GM18909 (cell line): ENCODE measurements around the gene DVL1.

Experiments used
- ATAC-seq: cut with Tn5 transposase; IDR thresholded peaks from one replicate; pipeline ENCODE4 v1.9.1; 2021; ENCODE audit warnings: mild to moderate bottlenecking; ENCODE audit not compliant: unreplicated experiment, poor library complexity

The DVL1 gene

DNA sequence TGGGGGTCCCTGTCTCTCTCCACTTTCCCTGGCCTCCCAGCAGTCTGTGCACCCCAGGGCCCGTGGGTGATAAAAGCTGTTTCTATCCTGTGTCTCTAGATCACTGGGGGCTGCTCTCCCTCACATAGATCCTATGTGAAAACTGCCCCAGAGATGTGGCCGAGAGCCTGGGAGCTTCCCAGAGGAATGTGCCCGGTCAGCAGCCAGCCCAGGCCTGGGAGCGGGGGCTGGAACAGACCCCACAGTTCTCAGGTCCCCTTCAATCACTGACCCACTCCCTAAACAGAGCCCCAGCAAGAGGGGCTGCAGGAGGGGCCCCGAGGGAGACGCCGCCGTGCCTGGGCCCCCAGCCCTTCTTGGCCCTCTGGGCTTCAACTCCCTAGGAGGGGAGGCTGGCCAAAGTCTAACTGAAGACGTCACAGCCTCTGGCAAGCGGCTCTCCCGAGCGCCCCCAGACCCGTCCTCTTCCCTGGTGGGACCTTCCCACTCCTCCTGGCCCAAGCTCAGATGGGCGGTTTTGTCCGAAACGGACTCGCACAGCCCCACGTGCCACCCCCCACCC, 8.7 kb upstream of the DVL1 start:
- no peak for ATAC-seq

DNA sequence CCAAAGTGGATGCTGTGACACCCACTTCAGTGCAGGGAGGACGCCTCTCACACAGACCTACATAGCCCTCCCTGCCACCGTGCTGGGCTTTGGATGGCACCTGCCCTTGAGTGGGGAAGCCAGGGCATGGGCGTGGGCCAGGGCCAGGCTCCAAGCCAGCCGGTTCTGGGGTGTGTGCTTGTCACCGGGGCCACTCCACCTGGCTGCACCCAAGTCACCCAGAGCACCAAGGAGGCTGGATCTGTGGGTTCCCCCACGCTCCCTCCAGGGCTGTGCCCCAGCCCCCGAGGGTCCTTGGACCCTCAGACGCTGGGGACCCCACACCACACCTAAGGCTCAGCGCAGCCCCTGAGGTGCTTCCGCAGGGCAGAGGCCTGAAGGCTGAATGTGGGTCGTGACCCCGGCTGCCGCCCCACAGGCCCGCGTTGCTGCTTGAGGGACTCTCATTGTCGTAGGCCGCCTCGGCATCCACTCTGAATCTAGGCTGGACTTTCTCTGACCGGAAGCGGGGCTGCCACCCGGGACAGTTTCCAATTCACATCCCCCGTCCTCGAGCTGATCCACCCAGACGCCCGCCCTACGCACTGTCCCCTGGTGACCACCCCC, 7.7 kb upstream of the DVL1 start:
- no peak for ATAC-seq

DNA sequence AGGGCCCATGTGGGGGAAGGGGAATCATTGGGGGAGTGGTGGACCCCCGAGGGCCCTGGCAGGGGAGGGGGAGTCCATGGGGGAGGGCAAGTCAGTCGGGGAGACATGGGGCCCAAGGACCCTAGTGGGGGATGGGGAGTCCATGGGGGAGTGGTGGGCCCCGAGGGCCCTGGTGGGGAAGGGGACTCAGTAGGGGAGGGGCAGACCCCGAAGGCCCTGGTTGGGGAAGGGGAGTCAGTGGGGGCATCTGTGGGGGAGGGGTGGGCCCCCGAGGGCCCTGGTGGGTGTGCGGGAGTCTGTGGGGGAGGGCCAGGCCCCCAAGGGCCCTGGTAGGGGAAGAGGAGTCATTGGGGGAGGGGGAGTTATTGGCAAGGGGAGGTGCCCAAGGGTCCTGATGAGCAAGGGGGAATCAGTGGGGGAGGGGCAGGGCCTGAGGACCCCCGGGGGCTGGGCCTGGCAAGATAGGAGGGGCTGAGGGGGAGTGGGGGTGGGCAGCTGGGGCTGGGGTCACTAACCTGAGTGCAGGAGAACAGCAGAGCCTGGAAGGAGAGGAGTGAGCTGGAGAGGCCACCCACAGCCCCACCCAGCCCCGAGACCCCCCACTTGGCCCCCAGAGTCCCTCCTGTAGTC, 7.1 kb upstream of the DVL1 start:
- no peak for ATAC-seq

DNA sequence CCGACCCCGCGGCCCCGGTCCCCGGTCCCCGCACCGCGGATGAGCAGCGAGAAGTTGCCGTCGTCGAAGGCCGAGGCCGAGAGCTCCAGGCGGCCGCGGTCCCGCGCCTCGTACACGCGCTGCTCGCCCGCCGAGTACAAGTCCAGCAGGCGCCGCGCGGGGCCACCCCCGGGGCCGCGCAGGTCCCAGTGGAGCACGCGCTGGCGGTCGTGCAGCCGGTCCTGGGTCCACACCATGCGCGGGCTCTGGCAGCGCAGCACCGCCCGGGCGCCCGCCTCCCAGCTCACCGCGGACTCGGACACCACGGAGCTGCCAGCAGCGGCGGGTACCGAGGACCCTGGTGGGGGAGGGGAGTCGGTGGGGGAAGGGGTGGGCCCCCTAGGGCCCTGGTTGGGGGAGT, 6.2 kb upstream of the DVL1 start:
- no peak for ATAC-seq

DNA sequence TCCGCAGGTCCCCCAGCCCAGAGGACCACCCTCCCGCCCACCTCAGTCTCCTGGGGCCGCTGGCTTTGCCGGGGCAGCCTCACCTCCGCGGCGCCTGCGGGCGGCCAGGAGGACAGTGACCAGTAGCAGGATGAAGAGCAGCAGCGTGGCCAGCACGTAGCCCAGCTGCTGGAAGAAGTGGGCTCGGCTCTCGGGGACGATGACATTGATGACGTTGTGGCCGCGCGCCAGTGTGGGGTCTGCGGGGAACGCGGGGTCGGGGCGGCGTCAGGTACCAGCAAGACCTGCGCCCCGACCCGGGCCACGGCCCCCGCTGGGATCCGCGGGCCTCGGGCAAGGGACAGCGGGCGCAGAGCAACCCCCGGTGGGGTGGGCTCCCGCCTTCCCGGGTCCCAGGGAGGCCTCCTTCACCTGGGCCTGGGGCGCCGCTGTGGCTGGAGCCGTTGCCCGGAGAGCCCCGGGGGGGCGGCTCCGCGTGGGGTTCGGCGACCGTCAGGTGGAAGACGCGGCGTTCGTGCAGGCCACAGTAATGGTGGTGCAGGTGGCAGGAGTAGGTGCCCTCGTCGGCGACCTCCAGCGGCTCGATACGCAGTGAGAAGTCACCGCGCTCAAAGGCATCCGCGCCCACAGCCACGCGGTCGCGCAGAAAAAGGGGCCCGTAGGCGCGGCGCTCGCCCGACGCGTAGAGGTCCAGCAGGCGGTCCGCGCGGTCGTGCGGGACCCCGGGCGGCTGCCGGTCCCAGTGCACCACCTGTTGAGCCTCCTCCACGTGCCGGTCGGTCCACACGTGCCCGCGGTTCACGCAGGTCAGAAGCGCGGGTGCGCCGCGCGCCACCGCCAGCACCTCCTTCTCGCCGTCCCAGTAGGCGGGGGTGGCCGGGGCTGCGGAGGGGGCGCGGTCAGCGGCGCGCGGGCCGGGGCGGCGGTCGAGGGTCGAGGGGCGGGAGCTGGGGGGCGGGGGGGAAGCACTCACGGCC, 5.3 kb upstream of the DVL1 start:
- ATAC-seq: no peak

DNA sequence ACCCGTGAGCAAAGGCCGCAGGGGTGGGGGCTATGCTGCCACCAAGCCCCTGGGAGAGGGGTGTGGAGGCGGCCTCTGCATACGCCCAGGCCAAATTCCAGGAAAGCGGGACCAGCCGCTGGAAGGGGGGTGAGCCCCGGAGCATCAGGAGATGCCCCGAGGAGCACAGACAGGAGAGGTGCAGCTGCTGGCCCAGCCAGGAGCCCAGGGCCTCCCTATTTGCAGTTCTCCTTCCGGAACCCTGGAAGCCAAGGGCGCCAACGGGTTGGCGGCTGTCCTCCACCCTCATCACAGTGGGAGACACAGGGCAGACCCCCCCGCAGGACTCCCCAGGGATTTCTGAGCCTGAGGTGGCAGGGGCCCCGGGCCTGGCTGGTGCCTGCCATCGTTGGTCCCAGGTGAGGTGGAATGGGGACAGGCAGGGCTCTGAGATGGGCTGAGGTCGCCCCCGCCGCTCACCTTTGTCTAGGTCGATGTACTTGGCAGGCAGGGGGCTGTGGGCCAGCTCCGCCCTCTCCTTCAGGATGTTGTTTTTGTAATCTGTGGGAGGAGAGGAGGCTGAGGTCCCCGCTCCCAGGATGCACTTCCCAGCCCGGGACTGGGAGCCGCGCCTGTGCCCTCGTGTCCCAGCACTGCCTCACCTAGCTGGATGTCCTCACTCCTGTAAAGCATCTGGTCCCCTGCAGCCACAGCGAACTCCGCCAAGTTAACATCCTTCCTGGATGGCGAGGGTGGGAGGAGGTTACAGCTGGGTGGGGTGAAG, 4.4 kb upstream of the DVL1 start:
- ATAC-seq: no peak

DNA sequence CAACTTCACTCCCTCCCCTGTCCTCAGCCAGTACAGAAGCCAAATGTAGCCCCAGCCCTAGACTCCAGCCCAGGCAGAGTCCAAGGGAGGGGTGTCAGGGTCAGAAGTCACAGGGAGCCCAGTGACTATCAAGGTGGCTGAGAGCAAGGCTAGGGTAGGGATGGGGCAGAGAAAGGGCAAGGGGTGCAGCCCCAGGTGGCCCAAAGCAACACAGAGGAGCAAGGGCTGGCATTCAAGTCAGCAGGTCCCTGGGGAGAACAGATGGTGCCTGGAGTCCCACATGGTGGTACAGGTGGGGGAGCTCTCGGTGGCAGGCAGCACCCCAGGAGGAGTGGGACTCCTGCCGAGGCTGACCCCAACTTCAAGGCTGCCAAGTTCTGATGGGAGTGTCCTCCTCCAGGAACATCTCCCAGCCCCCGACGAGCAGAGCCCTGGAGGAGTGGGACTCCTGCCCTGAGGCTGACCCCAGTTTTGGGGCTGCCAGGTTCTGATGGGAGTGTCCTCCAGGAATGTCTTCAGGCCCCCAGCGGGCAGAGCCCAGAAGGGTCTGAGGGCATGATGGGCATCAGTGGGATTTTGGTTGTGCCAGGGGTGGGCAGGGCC, 3.7 kb upstream of the DVL1 start:
- ATAC-seq: no peak

DNA sequence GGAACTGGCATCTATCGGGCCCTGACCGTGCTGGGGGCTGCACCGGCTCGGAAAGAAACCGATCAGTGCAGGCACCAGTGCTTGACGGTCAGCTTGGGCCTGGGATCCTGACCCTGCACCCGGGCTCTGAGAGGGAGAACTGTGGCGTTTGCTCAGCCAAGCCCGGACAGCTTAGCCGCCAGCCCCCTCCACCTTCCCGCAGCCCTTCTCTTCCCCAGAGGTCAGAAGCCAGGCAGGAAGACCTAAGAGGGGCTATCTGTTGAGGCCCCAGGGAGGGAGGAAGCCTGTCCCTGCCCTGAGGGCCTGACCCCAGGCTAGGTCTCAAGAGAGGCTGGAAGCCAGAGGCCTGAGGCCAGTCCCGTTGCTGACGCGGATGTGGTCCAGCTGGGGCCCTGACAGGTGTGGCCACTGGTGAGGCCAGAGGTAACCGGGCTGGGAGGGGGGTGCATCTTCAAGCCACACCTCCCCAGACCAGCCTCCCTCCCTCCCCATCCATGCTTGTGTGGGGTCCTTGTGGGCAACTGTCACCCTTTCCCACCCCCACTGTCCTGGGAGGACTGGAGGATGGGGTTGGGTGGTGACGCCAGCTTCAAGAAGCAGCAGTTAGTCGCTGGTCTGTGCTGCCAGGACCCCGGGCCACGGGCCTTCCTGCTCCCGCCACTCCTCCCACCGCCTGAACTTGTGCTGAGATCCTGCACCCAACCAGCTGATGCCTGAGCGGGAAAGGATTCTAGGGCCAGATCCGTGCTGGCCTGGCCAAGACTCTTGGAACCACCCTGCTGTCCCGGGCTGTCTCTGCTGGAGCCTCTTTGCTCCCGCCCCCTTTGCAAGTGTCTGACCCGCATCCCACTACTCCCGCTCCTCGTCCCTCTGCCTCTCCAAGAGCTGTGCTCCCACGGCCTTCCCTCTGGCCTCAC, 2.6 kb upstream of the DVL1 start:
- no peak for ATAC-seq

DNA sequence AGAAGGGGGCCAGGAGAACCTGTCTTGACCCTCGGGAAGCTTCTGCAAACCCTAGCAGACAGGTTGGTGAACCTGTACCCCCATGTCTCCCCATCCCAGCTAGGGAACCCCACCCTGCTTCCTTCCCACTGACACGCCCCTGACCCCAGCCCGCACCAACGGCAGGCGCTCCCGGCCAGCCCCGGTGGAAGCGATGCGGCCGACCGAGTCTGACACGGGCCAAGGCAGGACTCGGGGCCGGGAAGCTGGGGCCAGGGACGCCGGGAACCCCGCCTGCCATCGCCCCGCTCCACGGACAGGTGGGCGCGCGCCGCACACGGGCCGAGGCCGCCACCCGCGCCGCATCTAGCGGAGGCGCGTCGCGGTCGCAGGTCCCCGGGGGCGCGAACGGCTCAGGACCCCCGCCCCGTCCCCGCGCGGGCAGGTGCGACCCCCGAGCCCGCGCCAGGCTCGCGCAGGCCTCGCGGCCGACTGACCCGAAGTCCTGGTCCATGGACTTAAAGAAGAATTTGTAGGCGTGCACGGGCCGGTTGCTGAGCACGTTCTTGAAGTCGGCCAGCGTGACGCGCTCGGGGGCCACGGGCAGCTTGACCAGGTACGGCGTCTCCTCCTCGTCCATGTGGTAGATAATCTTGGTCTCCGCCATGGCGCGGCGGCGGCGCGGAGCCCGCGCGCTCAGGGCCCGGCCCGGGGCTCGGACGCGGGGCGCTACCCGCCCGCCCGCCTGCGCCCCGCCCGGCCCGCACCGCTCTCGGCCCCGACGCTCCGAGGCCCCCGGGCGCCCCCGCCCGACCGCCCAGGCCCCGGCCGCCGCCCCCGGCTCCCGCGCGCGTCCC, 580 bp downstream of the DVL1 start:
- peak; percentile 30 for ATAC-seq

DNA sequence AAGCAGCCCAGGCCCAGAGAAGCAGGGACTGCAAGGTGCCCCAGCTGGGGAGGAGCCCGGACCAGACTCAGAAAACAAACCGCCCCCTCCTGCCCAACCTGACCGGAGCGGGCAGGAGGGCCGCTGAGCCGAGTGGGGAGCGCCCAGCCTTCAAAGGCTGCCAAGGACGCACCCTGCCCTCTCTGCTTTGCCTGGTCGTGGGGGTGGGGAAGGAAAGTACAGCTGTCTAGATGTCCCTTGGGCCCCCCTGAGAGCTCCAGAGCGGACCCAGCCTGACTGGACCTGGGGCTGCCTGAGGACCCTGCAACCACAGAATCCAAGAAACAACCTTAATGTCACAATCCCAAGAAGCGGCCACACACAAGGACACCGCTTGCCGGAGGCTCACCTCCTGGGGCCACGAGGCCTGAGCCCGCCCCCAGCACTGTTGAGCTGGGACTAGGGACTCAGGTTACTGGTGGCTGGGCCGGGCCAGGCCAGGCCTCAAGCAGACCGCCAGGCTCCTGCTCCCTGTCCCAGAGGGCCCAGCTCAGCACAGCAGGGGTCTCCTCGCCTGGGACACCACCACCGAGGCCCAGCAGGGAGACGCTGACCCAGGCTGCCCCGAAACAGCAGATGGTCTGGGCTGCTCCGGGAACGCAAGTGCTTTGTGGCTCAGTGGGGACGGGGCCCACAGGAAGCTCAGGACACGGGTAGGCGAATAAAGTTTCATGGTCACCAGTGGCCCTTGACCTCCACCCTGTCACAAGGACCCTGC, 1.4 kb downstream of the DVL1 start:
- no peak for ATAC-seq

DNA sequence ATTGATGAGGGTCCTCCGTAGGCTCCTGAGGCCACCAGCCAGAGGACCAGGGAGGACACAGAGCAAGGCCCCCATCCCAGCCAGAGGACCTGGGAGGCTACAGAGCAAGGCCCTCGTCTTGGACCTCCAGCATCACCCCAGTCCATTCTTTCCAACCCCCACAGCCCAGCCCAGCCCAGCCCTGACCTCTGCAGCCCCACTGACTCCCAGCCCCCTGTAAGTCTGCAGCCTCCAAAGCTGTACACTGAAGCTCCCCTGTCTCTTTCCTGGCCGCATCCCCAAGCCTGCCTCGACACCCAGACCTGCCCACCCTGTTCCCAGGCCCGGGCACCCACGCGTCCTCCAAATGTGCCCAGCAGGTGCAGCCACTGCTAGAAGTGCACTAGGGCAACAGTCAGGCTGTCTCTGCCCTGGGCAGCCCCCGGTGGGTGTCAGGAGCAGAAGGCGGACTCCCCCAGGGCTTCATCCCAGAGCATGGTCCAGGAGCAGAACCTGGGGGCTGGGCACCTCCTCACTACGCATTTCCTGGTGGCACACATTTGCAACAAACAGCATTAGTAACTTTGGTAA, 2.1 kb downstream of the DVL1 start:
- ATAC-seq: no peak

DNA sequence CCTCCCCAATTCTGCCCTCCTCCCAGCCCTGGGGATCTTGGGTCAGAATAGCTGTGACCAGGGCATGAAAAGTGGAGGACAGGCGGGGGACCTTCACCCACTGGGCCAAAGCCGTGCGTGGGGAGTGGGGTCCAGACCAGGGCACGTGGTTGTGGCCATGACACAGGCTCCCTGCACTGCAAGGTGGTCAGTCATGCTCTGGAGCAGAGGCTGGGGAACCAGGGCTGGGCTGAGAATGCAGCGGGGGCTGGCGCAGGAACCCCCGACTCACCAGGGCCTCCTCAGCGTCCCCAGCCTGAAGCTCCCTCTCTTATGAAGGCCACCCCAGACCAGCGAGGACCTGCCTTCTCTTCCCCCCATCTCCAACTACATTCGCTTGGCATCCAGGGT, 2.7 kb downstream of the DVL1 start:
- no peak for ATAC-seq

DNA sequence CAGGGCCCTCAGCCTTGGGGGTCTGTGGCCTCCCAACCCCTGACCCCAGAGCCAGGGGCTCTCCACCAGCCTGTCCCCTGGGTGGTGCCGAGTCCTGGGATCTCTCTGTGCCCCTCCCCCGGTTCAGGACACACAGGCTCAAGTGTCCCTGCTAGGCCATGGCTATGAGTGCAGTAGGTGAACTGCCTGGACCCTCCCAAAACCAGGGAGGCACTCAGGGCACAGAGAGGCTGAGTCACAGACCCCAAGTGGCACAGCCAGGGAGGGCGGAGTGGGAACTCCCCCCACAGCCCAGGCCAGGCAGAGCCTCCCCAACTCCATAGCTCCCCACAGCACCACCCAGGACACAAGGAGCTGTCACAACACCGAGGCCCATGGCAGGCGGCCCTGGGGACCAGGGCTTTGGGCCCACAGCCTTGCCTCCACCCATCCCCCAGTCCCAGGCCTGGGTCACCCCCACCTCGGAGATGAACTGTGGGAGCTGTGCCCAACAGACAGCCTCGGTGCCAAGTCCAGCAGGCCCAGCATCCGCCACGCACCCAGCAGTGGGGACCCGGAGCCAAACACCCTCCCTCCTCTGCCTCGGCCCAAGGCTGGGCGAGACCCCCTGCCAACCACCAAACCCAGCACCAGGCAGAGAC, 3.2 kb downstream of the DVL1 start:
- no peak for ATAC-seq

DNA sequence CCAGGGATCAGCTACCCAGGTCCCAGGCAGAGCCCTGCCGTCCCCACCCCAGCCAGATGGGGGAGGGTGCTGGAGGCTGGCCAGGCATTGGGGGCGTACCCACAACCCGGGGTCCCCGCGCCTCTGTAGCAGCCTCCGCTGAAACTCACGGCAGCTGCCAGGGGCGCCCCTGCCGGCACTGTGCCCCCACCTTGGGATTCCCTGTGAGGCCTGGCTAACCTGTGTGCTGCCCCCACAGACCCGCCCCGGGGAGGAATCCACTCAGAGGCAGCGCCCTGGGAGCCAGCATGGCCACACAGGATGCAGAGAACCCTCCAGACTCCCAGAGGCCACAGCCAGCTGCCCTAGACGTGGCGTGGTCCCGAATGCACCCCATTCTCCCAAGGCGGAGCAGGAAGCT, 3.8 kb downstream of the DVL1 start:
- ATAC-seq: no peak

DNA sequence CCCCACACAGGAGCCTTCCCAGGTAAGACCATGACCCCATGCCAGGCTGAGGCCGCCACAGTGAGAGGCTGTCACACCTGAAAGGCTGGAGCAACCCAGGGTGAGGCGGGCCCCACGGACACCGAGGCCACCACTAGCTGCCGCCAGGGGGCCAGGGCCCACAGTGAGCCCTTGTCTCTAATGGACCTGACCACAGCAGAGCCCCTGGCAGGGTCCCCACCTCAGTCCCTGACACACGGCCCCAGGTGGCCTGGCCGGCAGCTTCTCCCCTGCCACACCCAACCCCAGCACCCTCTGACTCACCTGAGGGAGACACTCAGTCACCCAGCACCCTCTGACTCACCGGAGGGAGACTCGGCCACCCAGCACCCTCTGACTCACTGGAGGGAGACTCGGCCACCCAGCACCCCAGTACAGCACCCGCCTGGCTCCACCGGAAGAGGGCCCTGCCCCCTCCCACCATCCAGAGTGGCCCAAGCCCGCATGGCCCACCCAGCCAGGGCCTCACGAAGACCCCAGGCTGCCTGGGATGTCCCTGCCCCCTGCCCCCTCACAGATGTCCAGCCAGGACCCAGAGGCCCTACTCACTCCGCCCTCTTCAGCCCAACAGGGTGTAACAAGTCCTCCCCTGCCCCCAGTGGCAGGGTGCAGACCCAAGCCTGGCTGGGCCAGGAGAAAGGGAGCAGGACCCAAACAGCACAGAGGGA, 4.4 kb downstream of the DVL1 start:
- ATAC-seq: no peak

DNA sequence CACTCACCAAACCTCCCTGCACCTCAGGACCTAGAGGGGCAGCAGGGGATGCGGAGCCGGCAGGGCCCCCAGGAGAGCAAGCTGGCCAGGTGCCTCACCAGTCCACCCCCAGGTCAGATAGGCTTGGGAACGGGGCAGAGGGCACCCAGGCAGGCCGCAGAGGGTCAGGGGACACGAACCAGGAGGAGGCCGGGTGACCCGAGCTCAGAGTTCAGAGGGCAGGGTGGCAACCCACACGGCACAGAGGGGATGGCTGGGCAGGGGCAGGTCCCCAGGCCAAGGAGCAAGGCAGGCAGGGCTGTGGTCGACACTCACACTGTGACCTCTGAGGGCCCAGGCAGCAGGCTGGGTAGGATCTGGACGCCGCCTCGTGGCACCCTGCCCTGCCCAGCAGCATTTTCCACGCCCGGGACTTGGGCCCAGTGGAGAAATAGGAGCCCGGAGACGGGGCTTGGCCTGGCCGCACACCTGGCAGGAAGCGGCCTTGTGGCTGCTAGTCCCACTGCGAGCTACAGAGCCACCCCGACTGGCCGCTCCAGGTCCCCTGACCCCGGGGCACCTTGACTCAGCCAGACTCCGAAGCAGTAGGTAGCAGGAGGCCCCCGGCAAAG, 5.3 kb downstream of the DVL1 start:
- no peak for ATAC-seq
